ENCODE results near the gene CIRBP.

The CIRBP gene

DNA sequence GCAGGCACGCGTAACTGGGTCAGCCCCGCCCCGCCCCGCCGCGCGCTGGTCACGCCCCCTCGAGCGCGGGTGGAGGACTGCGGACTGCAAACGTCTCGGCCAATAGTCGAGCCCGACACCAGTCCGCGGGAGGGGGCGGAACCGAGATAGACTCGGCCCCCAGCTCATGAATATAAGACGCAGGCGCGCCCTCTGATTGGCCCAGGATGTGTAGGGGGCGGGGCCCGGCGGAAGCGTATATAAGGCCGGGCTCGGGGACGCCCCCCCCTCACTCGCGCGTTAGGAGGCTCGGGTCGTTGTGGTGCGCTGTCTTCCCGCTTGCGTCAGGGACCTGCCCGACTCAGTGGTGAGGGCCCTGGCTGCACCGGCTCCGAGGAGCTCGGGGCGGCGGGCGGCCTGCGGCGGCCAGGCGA lies at the start of gene CIRBP:
Gene CIRBP (plus strand): TSS at position 268 of the 413 bp plus-strand sequence. CDS start 1,602 bp downstream, outside the sequence.
- DNase-seq: peak; percentile 98

DNA sequence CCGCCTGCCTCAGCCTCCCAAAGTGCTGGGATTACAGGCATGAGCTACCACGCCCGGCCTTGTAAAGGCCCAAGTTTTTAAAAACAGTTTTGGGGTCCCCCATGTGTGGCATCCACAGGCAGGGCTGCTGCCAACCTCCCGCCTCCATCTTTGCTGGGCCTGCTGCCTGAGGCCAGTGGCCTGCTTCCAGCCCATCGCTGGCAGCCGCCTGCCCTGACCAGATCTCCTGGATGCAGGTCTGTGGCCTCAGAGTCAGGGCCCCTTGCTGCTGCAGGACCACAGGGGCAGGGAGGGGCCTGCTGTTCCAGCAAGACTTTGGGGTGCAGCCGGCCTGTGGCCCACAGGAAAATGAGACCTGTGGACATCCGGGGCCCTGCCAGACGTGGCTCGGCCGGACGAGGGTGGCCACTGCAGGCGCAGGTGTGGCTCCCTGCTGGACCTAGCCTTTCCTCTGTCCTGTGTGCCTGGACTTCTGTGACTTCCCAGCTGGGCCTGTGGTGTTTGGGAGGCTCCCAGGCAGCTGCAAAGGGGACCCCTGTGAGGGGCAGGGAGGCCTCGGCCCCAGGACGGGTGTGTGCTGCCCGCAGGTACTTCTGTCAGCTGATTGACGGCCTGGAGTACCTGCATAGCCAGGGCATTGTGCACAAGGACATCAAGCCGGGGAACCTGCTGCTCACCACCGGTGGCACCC lies 49.2 kb upstream of the CIRBP start:
- DNase-seq: no peak

DNA sequence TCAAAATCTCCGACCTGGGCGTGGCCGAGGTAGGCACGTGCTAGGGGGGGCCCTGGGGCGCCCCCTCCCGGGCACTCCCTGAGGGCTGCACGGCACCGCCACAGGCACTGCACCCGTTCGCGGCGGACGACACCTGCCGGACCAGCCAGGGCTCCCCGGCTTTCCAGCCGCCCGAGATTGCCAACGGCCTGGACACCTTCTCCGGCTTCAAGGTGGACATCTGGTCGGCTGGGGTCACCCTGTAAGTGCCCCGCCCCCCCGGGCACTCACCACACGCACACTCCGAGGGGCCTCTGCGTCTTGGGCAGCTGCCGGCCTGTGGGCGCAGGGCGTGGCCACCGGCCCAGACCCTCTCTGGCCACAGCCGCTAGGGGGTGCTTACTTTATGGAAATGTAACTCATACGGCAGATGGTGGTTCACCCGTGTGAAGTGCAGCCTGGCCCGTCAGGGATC lies 48.6 kb upstream of the CIRBP start:
- no peak for DNase-seq

DNA sequence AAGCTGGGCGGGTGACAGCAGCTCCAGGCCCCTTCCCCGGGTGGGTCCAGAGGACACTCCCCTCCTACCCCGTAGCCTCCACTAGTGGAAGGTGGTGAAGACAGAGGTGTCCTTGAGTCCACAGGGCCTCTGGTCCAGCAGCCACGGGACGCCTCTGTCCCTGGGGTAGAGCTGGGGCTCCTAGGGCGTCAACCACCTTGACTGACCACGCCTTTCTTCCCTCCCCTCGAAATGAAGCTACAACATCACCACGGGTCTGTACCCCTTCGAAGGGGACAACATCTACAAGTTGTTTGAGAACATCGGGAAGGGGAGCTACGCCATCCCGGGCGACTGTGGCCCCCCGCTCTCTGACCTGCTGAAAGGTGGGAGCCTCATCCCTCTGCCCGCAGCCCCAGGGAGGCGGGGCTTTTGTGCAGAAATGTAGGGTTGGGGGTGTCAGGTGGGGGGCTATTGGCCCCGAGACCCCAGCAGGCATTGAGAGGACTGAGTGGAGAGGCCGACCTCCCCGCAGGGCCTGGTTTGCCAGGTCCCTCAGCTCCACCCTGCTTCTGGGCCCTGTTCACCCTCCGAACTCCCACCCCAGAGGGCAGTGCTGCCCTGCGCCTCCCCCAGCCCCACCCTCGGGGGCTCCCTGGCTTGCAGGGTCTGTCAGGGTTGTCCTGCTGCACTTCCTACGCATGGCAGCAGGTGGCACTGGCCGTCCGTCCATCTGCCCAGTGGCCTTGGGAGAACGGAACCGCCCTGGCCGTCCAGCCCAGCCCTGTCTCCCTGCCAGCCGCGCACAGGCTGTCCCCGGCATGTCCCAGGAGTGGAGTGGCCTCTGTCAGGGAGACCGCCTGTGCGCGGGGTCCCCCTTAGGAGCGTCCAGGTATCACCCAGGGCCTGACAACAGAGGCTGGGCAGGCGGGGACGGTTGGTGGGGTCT lies 47.9 kb upstream of the CIRBP start:
- DNase-seq: no peak

DNA sequence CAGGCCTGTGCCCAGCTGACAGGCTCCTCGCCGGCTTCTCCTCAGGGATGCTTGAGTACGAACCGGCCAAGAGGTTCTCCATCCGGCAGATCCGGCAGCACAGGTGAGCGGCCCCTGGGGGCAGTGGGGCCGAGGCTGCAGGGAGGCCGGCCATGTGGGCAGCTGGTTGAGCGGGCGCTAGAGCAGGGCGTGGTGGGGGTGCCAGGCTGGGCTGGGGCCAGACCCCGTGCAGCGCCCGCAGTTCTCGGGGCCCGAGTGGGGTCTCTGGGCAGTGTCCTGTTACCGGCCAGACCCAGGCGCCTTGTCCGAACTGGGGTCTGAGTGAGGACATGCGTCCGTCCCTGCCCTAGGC lies 47.3 kb upstream of the CIRBP start:
- no peak for DNase-seq

DNA sequence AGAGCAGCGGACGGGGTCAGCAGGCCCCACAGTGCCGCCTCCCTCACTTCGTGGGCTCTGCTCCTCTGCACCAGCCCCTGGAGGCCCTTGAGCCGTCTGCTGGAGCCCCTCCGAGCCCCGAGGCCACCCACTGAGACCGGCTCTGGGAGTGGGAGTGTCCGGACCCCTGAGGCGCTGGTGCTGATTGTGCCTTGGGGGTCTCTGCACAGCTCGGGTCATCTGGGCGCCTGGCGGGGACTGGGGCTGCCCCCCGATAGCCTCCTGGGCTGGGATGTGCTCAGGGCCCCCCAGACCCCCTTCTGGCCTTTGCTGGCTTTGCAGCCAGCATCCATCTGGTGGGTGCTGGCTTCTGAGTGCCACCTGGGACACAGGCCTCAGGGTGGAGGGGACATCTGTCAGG lies 46.7 kb upstream of the CIRBP start:
- no peak for DNase-seq

DNA sequence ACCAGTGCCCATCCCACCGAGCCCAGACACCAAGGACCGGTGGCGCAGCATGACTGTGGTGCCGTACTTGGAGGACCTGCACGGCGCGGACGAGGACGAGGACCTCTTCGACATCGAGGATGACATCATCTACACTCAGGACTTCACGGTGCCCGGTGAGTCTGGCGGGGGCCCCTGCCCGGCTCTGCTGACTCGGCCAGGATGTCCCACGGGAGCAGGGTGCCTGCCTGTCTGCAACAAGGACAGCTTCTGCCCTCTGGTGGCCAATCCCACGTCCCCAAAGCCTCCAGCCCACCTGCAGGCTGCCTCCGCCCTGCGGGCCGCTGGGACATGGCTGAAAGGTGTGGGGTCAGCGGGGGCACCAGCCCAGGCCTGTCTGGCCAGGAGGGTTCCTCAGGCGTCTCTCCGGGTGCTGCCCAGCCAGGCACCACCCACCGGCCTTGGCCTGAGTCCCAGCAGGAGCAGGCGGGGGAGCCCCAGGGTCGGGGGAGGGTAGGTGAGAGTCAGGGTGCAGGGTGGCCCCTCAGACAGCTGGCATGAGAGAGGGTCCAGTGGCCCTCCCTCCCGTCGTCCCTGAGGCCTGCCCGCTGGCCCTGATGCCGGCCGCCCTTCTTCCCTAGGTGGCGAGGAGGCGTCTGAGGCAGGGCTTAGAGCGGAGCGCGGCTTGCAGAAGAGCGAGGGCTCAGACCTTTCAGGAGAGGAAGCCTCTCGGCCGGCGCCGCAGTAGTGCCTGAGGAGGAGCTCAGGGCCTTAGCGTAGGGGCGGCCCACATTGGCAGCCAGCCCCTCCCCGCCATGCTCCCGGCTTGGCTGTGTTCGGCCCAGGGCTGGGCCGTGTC lies 45.9 kb upstream of the CIRBP start:
- no peak for DNase-seq

DNA sequence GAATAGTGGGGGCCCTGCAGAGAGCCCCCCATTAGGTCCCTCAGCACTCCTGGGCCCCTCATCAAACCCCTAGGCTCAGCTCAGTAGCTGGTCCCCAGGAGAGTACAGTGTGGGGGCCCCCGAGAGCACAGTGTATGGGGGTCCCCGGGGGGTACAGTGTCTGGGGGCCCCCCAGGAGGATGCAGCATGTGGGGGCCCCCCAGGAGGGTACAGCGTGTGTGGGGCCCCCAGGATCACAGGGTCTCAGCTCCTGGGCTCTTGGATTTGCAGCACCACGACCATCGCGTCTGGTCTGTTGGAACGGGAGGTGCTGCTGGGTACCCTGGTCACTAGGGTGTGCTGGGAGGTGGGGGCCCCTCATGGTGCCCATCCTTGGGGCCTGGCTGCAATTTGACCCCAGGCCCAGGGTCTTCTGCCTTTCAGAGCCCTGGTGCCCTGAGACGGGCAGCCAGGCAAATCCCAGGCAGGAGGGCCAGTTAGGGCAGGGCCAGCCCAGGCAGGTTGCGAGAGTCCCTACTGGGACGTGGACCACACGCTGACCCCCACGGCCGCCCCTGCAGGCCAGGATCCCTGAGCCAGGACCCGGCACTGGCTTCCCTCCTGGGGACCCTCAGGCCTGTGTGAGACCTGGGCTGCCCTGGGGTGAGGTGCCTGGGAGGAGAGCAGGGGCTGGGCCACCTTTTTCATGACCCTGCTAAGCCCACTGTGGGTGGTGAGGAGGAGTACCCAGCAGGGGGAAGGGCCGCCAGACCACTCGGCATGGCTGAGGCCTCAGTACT lies 44.9 kb upstream of the CIRBP start:
- DNase-seq: no peak

DNA sequence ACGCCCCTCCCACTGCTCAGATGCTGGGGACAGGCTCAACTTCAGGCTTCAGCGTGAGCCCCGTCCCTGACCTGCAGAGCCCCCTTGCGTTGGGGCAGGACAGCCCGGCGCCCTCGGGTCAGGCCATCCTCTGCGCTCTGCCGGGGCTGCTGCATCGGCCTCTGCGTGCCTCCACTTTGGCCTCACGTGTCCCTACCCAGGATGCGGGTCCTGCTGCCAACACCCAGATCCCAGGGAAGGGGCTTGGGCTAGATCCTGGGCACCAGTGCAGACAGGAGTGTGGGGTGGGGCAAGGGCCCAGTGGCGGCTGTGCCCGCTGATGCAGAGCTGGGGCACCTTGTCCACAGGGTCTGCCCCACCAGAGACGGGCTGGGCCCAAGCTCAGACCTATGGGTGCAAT lies 44.3 kb upstream of the CIRBP start:
- DNase-seq: no peak

DNA sequence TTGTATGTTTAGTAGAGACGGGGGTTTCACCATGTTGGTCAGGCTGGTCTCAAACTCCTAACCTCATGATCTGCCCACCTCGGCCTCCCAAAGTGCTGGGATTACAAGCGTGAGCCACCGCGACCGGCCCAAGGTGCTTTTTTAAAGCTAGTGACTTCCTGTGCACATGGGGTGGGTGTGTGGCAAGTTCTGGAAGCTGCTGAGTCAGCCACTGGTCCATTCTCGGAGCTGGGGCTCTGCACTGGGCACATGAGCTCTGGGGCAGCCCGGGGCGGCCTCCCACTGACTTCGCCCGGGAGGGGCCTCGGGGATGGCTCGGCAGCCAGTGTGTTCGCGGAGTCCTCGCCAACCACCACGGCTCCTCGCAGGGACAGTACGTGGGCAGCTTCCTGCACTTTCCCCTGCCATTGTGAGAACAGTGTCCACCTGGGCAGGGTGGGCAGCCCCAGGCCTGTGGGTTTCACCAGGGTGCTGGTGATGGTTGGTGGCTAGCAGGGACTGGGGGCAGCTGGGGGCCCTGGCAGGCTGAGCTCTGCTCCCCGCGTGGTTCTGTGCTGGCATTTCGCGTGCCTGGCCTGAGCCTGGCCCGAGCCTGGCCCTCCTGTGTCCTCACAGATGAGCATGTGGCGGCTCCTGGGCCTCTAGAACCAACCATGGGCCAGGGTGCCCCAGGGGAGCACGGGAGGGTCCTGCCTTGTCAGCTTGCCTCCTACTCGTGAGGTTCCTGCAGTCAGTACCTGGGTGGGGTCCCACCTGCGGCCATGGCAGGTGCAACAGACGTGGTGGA lies 43.5 kb upstream of the CIRBP start:
- DNase-seq: no peak

DNA sequence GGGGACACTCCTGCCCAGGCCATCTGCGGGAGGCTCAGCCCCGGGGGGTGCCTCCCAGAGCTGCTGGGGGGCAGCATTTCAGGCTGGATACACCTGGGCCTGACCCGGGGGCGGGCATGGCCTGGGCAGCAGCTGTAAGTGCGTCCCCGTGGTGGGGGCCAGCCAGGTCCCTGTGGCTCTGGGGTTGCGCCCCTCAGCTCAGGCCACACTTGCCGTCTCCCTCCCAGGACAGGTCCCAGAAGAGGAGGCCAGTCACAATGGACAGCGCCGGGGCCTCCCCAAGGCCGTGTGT lies 43.0 kb upstream of the CIRBP start:
- no peak for DNase-seq

DNA sequence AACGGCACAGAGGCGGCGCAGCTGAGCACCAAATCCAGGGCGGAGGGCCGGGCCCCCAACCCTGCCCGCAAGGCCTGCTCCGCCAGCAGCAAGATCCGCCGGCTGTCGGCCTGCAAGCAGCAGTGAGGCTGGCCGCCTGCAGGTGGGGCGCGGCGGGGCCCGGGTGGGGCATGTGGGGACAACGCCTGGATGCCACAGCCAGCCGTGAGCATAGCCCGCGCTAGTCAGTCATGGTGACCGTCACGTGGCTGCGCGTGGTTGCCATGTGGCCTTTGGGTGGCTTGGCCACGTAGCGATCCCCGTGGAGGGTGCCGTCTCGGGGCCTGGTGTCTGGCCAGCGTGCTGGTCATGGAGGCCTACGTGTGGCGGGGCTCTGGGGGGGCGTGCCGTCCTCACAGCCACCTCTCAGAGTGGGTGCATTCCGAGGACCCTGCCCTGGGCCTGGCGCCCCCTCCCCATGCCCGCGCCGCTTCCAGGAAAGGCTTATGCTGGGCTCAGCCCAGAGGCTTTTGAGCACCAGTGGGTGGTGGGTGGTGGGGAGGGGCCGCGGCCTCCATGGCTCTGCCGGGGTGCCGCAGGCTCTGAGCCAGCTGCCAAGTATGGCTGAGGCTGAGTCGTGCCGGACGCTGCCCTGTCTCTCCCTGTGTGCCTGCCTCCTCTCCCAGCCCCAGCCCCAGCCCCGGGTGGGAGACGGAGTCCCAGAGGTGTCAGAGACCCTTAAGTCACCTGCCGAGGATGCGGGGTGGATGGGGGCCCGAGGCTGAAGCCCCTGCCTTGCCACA lies 42.4 kb upstream of the CIRBP start:
- no peak for DNase-seq

DNA sequence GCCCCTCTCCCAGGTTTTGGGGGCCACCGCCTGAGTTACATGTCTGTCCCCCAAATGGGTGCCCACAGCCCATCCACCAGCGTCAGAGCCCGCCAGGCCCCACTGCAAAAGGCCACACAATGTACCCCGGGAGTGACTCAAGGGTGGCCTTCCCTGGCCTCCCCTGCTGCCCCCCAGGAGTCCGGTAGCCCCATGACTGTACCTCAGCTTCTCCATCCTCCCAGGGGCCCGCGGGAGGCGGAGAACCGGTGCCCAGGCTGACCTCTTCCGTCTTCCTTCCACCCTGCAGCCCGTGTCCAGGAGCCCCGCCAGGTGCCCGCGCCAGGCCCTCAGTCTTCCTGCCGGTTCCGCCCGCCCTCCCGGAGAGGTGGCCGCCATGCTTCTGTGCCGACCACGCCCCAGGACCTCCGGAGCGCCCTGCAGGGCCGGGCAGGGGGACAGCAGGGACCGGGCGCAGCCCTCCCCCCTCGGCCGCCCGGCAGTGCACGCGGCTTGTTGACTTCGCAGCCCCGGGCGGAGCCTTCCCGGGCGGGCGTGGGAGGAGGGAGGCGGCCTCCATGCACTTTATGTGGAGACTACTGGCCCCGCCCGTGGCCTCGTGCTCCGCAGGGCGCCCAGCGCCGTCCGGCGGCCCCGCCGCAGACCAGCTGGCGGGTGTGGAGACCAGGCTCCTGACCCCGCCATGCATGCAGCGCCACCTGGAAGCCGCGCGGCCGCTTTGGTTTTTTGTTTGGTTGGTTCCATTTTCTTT lies 41.7 kb upstream of the CIRBP start:
- no peak for DNase-seq

DNA sequence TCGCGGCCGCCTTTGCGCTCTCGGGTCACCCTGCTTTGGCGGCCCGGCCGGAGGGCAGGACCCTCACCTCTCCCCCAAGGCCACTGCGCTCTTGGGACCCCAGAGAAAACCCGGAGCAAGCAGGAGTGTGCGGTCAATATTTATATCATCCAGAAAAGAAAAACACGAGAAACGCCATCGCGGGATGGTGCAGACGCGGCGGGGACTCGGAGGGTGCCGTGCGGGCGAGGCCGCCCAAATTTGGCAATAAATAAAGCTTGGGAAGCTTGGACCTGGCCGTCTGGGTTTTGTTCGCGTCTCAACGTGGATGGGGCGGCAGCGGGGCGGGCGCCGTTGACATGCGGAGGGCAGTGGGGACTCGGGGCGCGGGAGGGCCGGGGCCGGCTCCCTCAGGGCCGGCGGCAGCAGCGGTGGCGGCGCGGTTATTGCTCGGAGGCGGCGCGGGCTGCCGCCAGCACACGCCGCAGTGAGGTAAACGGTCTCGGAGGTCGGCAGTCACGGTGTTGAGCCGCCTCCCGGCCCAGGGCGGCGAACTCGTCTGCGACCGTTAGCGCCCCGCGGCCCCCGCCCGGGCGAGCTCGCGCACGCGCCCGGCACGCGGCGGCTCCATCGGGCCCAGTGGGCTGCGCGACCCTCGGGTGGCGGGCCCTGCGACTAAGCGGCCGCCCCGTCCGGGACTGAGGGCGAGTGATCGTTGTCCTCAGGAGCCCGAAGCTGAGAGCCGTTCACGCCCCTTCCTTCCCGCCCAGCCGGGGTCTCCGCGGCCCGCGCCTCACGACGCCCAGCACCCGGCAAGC lies 40.8 kb upstream of the CIRBP start:
- no peak for DNase-seq

DNA sequence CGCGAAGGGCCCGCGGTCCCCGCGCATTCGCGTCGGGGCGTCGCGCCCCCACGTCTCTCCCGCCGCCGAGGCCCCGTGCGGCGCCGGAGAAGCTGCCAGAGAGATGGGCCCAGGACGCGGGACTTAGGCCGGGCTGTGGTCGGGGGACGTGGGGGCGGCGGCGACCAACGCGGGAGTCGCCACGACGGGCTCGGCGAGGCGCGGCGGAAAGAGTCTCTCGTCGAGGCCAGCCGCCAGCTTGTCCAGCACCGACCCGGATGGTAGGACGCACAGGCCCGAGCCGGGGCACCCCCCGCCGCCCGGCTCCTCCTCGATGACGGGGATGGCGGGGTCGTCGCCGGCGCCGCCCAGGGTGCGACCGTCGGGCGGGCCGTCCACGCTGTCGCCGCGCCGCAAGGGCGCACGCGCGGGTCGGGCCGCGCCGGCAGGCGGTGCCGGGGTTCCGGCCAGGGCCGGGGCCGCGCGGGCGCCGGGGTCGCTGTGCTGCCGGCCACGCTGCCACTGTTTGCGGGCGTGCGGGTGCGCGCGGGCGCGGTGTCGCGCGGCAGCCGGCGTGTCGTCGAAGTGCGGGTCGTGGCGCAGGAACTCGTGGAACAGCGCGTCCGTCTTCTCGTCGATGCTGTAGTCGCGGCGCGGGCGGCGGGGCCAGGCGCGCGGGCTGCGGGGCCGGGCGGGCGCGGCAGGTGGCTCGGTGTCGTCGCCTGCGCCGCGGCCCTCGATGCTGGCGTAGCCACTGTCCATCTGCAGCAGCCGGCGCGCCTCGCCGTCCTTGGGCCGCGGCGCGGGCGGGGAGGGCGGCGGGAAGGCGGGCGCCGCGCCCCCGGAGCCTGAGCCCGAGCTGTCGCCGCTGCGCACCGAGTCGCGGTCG lies 39.8 kb upstream of the CIRBP start:
- no peak for DNase-seq

DNA sequence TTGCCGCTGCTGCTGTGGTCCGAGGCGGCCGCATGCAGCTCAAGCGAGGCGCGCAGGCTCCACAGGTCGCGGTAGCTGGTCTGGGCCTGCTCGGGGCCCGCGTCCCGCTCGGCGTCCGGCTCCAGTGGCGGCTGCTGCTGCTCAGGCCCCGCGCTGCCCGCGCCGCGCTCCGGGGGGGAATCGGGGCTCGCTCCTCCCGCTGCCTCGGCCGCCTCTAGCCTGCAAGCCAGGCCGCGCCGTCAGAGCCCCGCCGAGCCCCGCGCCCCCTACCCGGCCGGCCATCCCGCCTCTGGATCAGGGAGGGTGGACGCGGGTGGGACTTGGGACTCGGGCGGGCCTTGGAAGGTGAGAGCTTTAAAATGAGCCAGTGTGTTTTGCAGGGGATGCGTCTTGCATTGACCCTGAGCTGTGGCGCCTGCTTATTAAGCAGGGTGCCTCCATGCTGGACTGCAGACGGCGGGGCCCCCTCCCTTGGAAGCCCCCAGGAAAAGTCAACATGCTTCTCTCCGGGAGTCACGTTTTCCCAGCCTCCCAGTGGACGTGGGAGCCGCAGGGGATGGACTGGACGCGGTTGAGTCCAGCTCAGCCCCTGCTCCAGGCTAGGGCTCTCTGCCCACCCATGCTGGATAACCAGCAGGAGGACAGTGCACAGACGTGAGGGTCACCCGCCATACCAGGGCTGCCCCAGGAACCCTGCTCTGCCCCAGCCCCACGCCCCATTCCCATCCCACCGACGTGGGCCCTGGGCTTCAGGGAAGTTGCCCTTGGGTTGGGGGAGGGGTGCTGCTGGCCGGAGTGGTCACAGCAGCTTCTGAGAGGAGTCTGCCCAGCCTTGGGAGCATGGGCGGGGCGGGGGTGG lies 39.0 kb upstream of the CIRBP start:
- no peak for DNase-seq

DNA sequence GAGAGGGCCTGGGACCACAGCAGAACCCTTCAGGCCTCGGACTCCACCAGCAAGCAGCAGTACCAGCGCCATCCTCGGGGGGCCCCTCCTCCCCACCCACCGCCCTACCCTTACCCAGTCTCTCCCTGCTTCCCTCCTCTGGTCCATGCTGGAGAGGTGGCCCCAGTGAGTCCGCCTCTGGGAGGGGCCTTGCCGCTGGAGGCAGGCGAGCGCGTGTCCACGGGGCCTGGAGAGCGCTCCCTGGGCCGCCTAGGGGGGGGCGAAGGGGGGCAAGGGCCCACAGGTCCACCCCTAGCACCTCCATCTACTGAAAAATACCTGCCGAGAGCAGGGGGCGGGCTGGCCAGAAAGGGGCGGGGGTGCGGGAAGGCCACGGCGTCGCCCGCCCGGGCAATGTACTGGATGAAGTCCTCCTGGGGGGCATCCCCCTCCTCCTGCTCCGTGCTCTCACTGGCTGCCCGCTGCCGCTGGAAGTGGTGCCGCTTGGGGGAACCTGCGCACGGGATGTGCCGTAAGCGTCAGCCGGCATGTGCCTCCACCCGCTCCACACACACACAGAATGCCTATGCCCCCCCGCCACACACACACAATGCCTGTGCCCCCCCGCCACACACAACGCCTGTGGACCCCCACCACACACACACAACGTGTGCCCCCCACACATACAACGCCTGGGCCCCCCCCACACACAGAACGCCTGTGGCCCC lies 38.2 kb upstream of the CIRBP start:
- no peak for DNase-seq
